Middle frontal gyrus (tissue), 1 donor: Measurements from ENCODE around the gene GUCY1A1.

ENCODE experiments used
- DNase-seq: peaks from one replicate; pipeline ENCODE4 v3.0.0-alpha.2; 2015; ENCODE audit warnings: low spot score; ENCODE audit errors: extremely low spot score

The GUCY1A1 gene

GRCh38 chr4:155690044-155690837, 23.6 kb downstream of the GUCY1A1 start:
- DNase-seq, result no peak

- DNase-seq, result no peak
These were observed 25.7 kb downstream of the GUCY1A1 start for GRCh38 chr4:155692361-155692760.

- DNase-seq, result no peak
These were observed 26.5 kb downstream of the GUCY1A1 start for GRCh38 chr4:155693015-155693663.

GRCh38 chr4:155694100-155694785, 27.6 kb downstream of the GUCY1A1 start:
- DNase-seq, result no peak

- no peak for DNase-seq
These were observed 29.6 kb downstream of the GUCY1A1 start for GRCh38 chr4:155696226-155696625.

- no peak for DNase-seq
These were observed 30.1 kb downstream of the GUCY1A1 start for GRCh38 chr4:155696726-155697125.

- no peak for DNase-seq
These were observed 35.2 kb downstream of the GUCY1A1 start for GRCh38 chr4:155701827-155702226.

- no peak for DNase-seq
These were observed 37.0 kb downstream of the GUCY1A1 start for GRCh38 chr4:155703486-155704247.

GRCh38 chr4:155704841-155705404, 38.3 kb downstream of the GUCY1A1 start:
- DNase-seq, result no peak

- DNase-seq, result no peak
These were observed 39.0 kb downstream of the GUCY1A1 start for GRCh38 chr4:155705664-155706063.

- no peak for DNase-seq
These were observed 39.5 kb downstream of the GUCY1A1 start for GRCh38 chr4:155706147-155706546.

- no peak for DNase-seq
These were observed 40.6 kb downstream of the GUCY1A1 start for GRCh38 chr4:155707251-155707650.

- DNase-seq, result no peak
These were observed 42.1 kb downstream of the GUCY1A1 start for GRCh38 chr4:155708782-155709181.

GRCh38 chr4:155709918-155710317, 43.3 kb downstream of the GUCY1A1 start:
- no peak for DNase-seq

- DNase-seq, result no peak
These were observed 44.9 kb downstream of the GUCY1A1 start for GRCh38 chr4:155711556-155711955.

- DNase-seq, result no peak
These were observed 46.2 kb downstream of the GUCY1A1 start for GRCh38 chr4:155712846-155713245.

GRCh38 chr4:155713911-155714310, 47.3 kb downstream of the GUCY1A1 start:
- no peak for DNase-seq

- DNase-seq, result no peak
These were observed 55.7 kb downstream of the GUCY1A1 start for GRCh38 chr4:155722336-155722735.

- DNase-seq, result no peak
These were observed 56.3 kb downstream of the GUCY1A1 start for GRCh38 chr4:155722816-155723499.

- DNase-seq, result no peak
These were observed 58.1 kb downstream of the GUCY1A1 start for GRCh38 chr4:155724731-155725130.

GRCh38 chr4:155734065-155734464, 67.4 kb downstream of the GUCY1A1 start:
- DNase-seq, result no peak
